Measurements from ENCODE around the gene ENOX2.

DNA sequence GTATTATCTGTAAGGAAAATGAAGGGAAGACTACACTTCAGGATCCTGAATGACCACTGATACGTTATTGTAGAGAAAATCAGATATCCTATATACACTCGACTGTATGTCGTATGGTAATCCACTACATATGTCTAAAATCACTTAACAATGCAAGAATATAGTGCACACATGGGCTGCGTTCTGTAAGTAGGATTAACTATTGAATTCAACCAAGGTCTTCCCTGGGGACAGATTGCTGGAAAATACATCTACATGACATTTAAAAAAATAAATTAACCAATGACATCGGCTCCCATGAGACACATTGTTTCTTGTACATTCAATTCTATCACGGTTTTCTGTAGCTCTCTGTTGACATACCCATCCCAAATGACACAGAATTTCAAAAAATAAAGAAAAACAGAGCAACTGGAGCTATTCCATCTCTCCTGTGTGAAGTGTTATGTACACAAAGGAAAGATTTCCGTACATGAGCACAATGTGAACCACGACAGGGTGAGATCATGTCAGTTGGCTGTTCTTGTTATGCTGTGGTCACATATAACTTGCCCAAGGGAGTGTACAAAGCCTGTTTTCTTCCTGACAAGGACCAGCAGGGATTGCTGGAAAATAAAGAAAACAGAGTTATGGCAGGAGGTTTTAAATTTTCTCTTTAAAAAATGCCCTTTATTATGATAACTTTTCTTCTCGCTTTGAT lies 6.1 kb downstream of the ENOX2 start:
- TF ChIP-seq FOXK2 (IDR thresholded peaks at IDR 0.05) (no peak), FOXM1 (IDR thresholded peaks at IDR 0.05; ENCODE audit: borderline replicate concordance) (no peak), ZNF384 (IDR thresholded peaks at IDR 0.05) (no peak), SP1 (IDR thresholded peaks at IDR 0.05) (no peak), BHLHE40 (IDR thresholded peaks at IDR 0.05; ENCODE audit: borderline replicate concordance) (no peak)
- TF ChIP-seq, protein P1, sequence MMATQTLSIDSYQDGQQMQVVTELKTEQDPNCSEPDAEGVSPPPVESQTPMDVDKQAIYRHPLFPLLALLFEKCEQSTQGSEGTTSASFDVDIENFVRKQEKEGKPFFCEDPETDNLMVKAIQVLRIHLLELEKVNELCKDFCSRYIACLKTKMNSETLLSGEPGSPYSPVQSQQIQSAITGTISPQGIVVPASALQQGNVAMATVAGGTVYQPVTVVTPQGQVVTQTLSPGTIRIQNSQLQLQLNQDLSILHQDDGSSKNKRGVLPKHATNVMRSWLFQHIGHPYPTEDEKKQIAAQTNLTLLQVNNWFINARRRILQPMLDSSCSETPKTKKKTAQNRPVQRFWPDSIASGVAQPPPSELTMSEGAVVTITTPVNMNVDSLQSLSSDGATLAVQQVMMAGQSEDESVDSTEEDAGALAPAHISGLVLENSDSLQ (IDR thresholded peaks at IDR 0.05), result no peak

Measured in HEK293T (cell line).